ENCODE results near the gene CNTN5. TPM values are rescaled to one million over a fixed set of nuclear protein-coding genes. Genes with fewer than 3 reads are reported as not detected.

CNTN5 gene
- total RNA-seq, 1 experiment from 2014 or later: not detected

GRCh38 chr11:99461913-99462312 lies 441.2 kb downstream of the CNTN5 start:
- Histone ChIP-seq H2BK120ac (ENCODE audit: low read depth, low read length, poor library complexity, severe bottlenecking) (no peak overlapping the region), H3K4me2 (ENCODE audit: insufficient read depth, insufficient read length, low read length) (no peak overlapping the region), H2BK20ac (ENCODE audit: low read depth, low read length, poor library complexity, severe bottlenecking) (no peak overlapping the region), H3K79me2 (ENCODE audit: insufficient read depth, low read length) (no peaks in the 10 kb centered on the region), H3K23ac (ENCODE audit: insufficient read length, low read depth, low read length) (no peak overlapping the region), H3K4ac (ENCODE audit: low read depth, low read length) (no peak overlapping the region), H3T11ph (ENCODE audit: low read length) (no peak overlapping the region), H3K56ac (ENCODE audit: insufficient read length, low read depth, low read length) (no peak overlapping the region), H3K14ac (ENCODE audit: insufficient read depth, low read length) (no peak overlapping the region), H3K4me1 (ENCODE audit: insufficient read depth, low read length) (no peaks in the 10 kb centered on the region), H2BK5ac (ENCODE audit: insufficient read length, low read length) (no peak overlapping the region), H3K27ac (ENCODE audit: insufficient read length, low read depth, low read length) (no peak overlapping the region), H2BK15ac (ENCODE audit: low read depth, low read length) (no peak overlapping the region), H4K8ac (replicated peaks; ENCODE audit: insufficient read length, low read depth, low read length) (no peak overlapping the region), H2BK12ac (ENCODE audit: insufficient read length, low read depth, low read length) (no peak overlapping the region), H3K9ac (ENCODE audit: extremely low read depth, insufficient read length, low read length) (no peak overlapping the region), H3K79me1 (ENCODE audit: insufficient read depth, low read depth, low read length, poor library complexity, severe bottlenecking) (no peaks in the 10 kb centered on the region), H3K9me3 (ENCODE audit: control insufficient read depth, low read depth, low read length) (no peaks in the 10 kb centered on the region), H3K27me3 (ENCODE audit: insufficient read depth, low read length) (no peaks in the 10 kb centered on the region), H4K20me1 (ENCODE audit: control insufficient read depth, insufficient read depth, insufficient read length) (no peaks in the 10 kb centered on the region), H2AK5ac (ENCODE audit: insufficient read length, low read length) (no peak overlapping the region), H4K5ac (ENCODE audit: insufficient read length, low read depth, low read length) (no peak overlapping the region), H4K91ac (ENCODE audit: insufficient read length, low read depth, low read length) (no peak overlapping the region), H3K18ac (ENCODE audit: insufficient read length, low read depth, low read length) (no peak overlapping the region), H2AFZ (ENCODE audit: low read length) (no peak overlapping the region), H3K23me2 (ENCODE audit: insufficient read length, low read depth, low read length, poor library complexity, severe bottlenecking) (no peaks in the 10 kb centered on the region)
- H3K36me3 Mint-ChIP-seq (ENCODE audit: insufficient read depth in 1 of 3, low read depth in 3 of 3): peaks cover 0 to 2% (median 0%) of the 10 kb centered on the region in 3 experiments; a peak in 1 of 7 replicates
- TF ChIP-seq CTCF (conservative IDR thresholded peaks at IDR 0.05): no peak
- no peak overlapping the region for H3K4me3 Mint-ChIP-seq
- no CpG with 5 or more reads among the region's 1 CpG for WGBS (ENCODE audit: extremely low coverage, insufficient read length, low lambda C conversion rate)
- peaks cover 0 to 6% of the 10 kb centered on the region in 2 experiments; a peak in 2 of 5 replicates for H3K9me3 Mint-ChIP-seq
- DNase-seq: no peak
- no peaks in the 10 kb centered on the region; a peak in 1 of 4 replicates for H3K4me1 Mint-ChIP-seq
- no peak overlapping the region for H3K27ac Mint-ChIP-seq
- H3K27me3 Mint-ChIP-seq (ENCODE audit: low read depth): no peaks in the 10 kb centered on the region
